DMS53 treated with DMSO at 0.1 percent for 48 hours (cell line): ENCODE data around the gene MYCBP2.

Experiments used
- DNase-seq: peaks from one replicate; lab custom pipeline; 2025; ENCODE audit not compliant: unreplicated experiment; lab: John Stamatoyannopoulos, UW

MYCBP2 gene

DNA sequence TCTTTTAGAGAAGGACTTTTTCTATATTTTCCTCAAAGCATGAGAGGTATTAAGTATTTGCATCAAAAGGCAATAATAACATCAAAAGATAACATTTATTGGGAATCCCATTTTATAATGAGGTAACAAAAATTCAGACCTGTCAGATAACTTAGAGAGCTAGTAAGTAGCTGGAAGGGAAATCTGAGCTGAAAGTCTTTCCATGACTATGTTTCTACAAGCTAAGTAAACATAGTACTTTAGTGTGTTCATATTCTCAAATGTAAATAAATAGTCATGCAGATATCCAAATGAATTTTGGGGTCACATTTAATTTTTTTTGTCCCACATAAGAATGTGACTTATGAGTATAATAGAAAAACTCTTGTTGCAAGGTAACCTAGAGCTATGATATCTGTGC is 212.6 kb downstream of the MYCBP2 start:
- DNase-seq, result no peak

DNA sequence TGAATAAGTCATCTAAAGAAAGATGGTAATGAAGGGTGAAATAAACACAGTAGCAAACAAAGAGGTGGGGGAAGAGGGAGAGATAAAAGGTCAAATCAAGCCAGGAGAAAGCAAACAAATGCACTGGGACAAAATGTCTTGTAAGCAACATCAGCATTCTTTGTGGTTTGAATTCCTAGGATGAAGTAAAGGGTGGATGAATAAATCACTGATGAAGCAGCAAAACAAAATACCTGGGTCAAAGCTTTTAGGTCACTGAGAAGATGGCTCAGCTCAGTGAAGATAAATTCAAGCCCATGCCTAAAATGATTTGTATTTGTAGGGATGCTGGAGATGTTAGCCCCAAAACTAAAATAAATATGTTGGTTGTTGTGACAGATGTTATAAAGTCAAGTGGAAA is 213.4 kb downstream of the MYCBP2 start:
- DNase-seq, result no peak

DNA sequence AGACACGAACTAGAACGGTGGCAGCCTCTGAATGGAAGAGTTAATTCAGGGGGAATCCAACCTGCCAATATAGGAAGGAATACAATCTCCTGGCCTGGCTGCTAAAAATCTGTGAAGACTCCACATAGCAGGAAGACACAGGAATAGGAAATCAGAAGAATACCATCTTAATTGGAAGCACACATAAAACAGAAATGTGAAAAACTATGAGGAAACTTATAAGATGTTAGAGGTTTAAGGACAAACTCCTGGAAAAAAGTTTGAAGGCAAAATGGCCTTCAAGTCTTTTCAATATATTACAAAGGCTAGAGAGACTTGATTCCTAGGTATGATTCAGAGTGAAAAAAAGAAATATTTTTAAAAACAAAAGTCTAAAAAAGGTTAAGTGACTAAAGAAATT is 221.8 kb downstream of the MYCBP2 start:
- no peak for DNase-seq

DNA sequence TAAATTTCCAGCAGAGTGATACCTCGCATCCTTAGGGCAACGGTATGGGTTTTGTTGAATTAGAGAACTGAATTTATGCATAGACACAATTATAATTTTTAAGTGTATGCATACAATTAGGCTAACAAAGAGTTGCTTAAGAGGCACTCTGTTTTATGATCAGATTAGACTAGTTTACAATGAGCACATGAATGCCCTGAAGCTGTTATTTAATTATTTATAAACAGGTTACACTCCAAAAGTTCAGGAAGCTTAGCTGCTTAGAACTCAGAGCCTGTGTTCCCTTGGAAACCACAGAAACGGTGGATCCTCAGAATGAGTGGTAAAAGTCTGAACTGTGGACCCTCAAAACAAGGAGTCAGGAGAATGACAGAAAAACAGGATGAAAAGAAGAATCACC is 227.5 kb downstream of the MYCBP2 start:
- no peak for DNase-seq

- no peak for DNase-seq
These were observed 231.6 kb downstream of the MYCBP2 start for GRCh38 chr13:77095288-77095687.

- DNase-seq, result no peak
These were observed 232.1 kb downstream of the MYCBP2 start for GRCh38 chr13:77094773-77095172.

GRCh38 chr13:77093735-77094134 is 233.2 kb downstream of the MYCBP2 start:
- DNase-seq, result no peak

- DNase-seq, result no peak
These were observed 242.1 kb downstream of the MYCBP2 start for GRCh38 chr13:77084755-77085154.

GRCh38 chr13:77079902-77080413 is 246.9 kb downstream of the MYCBP2 start:
- DNase-seq, result no peak

DNA sequence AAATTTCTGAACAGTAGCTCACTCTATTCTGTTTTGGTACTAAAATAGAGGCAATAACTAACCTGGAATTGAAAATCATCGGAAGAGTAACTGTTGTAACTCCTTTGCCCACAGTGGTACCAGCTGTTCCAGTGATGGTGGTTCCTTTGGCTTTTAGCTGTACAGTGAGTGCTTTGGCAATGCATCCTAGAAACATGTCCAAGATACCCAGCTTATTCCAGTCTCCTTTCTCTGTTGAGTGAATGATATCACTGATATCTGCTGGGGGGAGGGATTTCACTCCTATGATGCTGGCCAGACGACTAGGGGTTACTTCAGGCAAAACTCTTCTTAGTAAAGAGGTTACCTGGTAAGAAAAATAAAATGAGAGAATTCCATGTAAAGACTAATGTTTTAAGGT is 259.4 kb downstream of the MYCBP2 start:
- no peak for DNase-seq

DNA sequence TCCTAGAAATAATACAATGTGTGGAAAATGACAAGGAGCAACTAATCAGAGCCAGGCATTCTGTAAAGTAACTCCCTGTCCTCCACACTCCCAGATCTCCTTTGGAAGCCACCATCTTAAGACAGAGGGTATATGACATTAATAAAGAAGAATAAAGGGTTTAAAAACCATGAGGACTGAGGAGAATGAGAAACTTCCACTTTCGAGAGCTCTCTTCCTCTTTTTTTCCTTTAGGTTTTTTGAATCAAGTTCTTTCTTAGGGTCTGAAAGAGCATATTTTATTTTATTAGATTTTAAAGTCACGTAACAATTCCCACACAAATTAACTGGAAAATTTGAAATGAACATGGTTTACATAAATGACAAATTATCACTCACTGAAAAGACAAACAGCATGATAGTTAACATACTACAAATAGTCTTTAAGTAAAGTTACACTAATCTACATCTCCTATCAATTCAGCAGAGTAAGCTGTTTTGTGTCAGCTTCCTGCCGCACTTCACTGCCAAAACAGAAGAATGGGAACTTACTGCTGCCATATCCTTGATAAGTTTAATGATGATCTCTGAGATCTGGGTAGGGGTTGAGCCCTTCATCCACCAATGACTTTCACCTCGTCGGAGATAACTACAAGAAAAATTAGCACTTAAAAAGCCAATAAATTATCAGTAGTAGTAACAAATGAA is 261.3 kb downstream of the MYCBP2 start:
- no peak for DNase-seq

- DNase-seq, result no peak
These were observed 264.8 kb downstream of the MYCBP2 start for GRCh38 chr13:77062097-77062496.

GRCh38 chr13:77061362-77061761 is 265.5 kb downstream of the MYCBP2 start:
- DNase-seq, result no peak

- no peak for DNase-seq
These were observed 270.0 kb downstream of the MYCBP2 start for GRCh38 chr13:77056886-77057285.

GRCh38 chr13:77056382-77056781 is 270.5 kb downstream of the MYCBP2 start:
- no peak for DNase-seq

- no peak for DNase-seq
These were observed 271.7 kb downstream of the MYCBP2 start for GRCh38 chr13:77055158-77055557.

- no peak for DNase-seq
These were observed 273.7 kb downstream of the MYCBP2 start for GRCh38 chr13:77053192-77053591.

- DNase-seq, result no peak
These were observed 278.2 kb downstream of the MYCBP2 start for GRCh38 chr13:77048681-77049080.

- no peak for DNase-seq
These were observed 279.1 kb downstream of the MYCBP2 start for GRCh38 chr13:77047649-77048343.

DNA sequence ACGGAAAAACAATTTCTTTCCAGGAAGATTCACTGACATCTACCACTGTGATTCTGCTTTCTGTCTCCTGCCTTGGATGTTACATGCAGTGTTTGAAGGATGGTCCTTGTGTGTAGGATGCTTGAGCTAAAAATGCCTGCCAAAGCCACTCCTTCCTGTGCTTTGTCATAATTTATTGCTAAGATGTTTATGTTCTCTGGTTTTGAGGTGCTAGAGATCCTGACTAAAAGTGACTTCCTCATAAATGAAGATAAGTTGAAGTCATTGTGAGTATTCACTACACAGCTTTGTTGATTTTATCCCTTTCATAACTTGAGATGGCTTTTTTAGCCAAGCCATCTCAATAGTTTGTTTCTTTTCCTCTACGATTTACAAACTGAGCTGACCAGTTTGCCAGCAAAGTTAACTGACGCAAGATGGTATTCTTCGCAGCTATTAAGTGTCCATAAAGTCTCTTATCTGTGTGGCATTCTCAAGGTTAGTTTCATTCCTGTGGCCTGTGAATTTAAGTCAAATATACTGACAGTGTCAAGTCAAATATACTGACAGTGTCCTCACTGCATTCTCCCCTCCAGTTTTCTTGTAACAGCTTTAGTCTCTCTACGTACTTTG is 284.2 kb downstream of the MYCBP2 start:
- no peak for DNase-seq

GRCh38 chr13:77040835-77041234 is 286.1 kb downstream of the MYCBP2 start:
- no peak for DNase-seq

DNA sequence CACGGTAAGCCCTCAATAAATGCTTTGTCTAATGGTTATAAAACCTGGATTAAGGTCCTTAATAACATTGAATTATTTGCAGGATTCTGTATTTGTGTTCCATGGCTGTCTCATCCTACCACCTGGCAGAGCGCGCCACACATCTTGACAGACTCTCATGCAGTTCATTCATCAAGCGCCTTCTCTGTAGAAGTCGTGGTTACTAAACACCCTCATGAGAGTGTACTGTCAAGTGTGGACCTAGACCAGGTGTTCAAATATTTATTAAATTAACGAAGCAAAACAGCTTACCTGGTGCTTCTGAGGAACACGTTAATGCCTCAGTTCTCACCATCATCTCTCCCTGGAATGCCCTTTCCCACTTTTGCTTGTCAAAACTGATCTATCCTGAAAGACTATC is 286.8 kb downstream of the MYCBP2 start:
- peak; percentile 36 for DNase-seq
